ENCODE results near the gene CD151. TPM values are rescaled to one million over a fixed set of nuclear protein-coding genes. Genes with fewer than 3 reads are reported as not detected.

The CD151 gene
- total RNA-seq, 2 experiments from 2014 or later: 45.9 to 46.5 TPM

GRCh38 chr11:859394-860131 lies 26.8 kb downstream of the CD151 start:
- no peaks in the 10 kb centered on the region for H3K27me3 Mint-ChIP-seq
- no peak overlapping the region for H3K27ac Mint-ChIP-seq
- H3K4me1 Mint-ChIP-seq (ENCODE audit: low read depth): peaks cover 3% of the 10 kb centered on the region
- intact Hi-C loops (cut with micrococcal nuclease): no loop called here
- no peak overlapping the region for H3K4me3 Mint-ChIP-seq
- no peaks in the 10 kb centered on the region for H3K36me3 Mint-ChIP-seq (ENCODE audit: low read depth)
- H3K9me3 Mint-ChIP-seq: no peaks in the 10 kb centered on the region
- ATAC-seq (no peak), DNase-seq (no peak)
- TF ChIP-seq, protein P1, sequence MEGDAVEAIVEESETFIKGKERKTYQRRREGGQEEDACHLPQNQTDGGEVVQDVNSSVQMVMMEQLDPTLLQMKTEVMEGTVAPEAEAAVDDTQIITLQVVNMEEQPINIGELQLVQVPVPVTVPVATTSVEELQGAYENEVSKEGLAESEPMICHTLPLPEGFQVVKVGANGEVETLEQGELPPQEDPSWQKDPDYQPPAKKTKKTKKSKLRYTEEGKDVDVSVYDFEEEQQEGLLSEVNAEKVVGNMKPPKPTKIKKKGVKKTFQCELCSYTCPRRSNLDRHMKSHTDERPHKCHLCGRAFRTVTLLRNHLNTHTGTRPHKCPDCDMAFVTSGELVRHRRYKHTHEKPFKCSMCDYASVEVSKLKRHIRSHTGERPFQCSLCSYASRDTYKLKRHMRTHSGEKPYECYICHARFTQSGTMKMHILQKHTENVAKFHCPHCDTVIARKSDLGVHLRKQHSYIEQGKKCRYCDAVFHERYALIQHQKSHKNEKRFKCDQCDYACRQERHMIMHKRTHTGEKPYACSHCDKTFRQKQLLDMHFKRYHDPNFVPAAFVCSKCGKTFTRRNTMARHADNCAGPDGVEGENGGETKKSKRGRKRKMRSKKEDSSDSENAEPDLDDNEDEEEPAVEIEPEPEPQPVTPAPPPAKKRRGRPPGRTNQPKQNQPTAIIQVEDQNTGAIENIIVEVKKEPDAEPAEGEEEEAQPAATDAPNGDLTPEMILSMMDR (IDR thresholded peaks at IDR 0.05): no peak
- ChIA-PET CTCF (no interaction called here), POLR2A (no interaction called here)

GRCh38 chr11:860234-861104 lies 27.7 kb downstream of the CD151 start:
- CTCF ChIA-PET: no interaction called here
- Mint-ChIP-seq H3K4me1 (ENCODE audit: low read depth) (peaks cover 3% of the 10 kb centered on the region), H3K4me3 (no peak overlapping the region), H3K27me3 (no peaks in the 10 kb centered on the region), H3K36me3 (ENCODE audit: low read depth) (no peaks in the 10 kb centered on the region), H3K9me3 (no peaks in the 10 kb centered on the region), H3K27ac (no peak overlapping the region)
- TF ChIP-seq, protein P1 (IDR thresholded peaks at IDR 0.05): no peak
- intact Hi-C loops (cut with micrococcal nuclease): no loop called here
- DNase-seq: no peak
- no peak for ATAC-seq
- POLR2A ChIA-PET: interaction anchor here (0.9 kb wide), 1 partner anchor 20 kb away, joined by 3 read pairs; no protein-coding TSS in a partner anchor

- CTCF ChIA-PET: no interaction called here
- POLR2A ChIA-PET: no interaction called here
- no peak overlapping the region for H3K4me3 Mint-ChIP-seq
- H3K27ac Mint-ChIP-seq: no peak overlapping the region
- peaks cover 3% of the 10 kb centered on the region for H3K4me1 Mint-ChIP-seq (ENCODE audit: low read depth)
- no peaks in the 10 kb centered on the region for H3K27me3 Mint-ChIP-seq
- DNase-seq (no peak), ATAC-seq (no peak)
- H3K9me3 Mint-ChIP-seq: no peaks in the 10 kb centered on the region
- intact Hi-C loops (cut with micrococcal nuclease): no loop called here
- H3K36me3 Mint-ChIP-seq (ENCODE audit: low read depth): no peaks in the 10 kb centered on the region
- TF ChIP-seq, protein P1 (IDR thresholded peaks at IDR 0.05): no peak
Observed at GRCh38 chr11:861105-861479, 28.3 kb downstream of the CD151 start.

GRCh38 chr11:862081-862661 lies 29.4 kb downstream of the CD151 start:
- Mint-ChIP-seq H3K36me3 (ENCODE audit: low read depth) (no peaks in the 10 kb centered on the region), H3K4me1 (ENCODE audit: low read depth) (peaks cover under 1% of the 10 kb centered on the region), H3K27me3 (no peaks in the 10 kb centered on the region), H3K4me3 (no peak overlapping the region), H3K27ac (no peak overlapping the region), H3K9me3 (no peaks in the 10 kb centered on the region)
- DNase-seq (no peak), ATAC-seq (no peak)
- POLR2A ChIA-PET: no interaction called here
- TF ChIP-seq, protein P1 (IDR thresholded peaks at IDR 0.05): no peak
- intact Hi-C loops (cut with micrococcal nuclease): no loop called here
- CTCF ChIA-PET: no interaction called here

DNA sequence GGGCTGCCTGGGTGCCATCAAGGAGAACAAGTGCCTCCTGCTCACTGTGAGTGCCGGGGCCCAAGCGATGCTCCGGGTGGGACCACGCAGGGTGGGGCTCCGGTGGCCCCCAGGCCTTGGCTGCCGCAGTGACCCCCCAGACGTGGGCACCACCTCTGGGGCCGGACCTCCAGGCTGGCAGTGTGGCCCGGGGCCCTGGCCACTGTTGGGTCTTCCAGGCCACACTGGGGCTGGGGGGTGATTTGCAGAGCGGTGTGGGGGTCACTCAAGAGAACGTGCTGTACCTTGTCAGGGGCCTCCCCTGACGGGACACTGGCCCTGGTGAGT lies 29.9 kb downstream of the CD151 start:
- ATAC-seq (no peak), DNase-seq (no peak)
- no peaks in the 10 kb centered on the region for H3K36me3 Mint-ChIP-seq (ENCODE audit: low read depth)
- ChIA-PET POLR2A (no interaction called here), CTCF (no interaction called here)
- intact Hi-C loops (cut with micrococcal nuclease): no loop called here
- no peaks in the 10 kb centered on the region for H3K27me3 Mint-ChIP-seq
- H3K27ac Mint-ChIP-seq: no peak overlapping the region
- no peaks in the 10 kb centered on the region for H3K4me1 Mint-ChIP-seq (ENCODE audit: low read depth)
- H3K9me3 Mint-ChIP-seq: no peaks in the 10 kb centered on the region
- TF ChIP-seq, protein P1 (IDR thresholded peaks at IDR 0.05): no peak
- no peak overlapping the region for H3K4me3 Mint-ChIP-seq
